GM12878 (cell line): ENCODE results near the gene MYO18B. TPM values are rescaled to one million over a fixed set of nuclear protein-coding genes. Genes with fewer than 3 reads are reported as not detected.

Experiments used
- BACH1 ChIP-seq: fragments of 450-650 bp; IDR thresholded peaks from 2 replicates; pipeline ENCODE4 v1.6.1; 2017; ENCODE audit warnings: mild to moderate bottlenecking, borderline replicate concordance
- CBX5 ChIP-seq: sonication (generic); IDR thresholded peaks from 2 replicates; pipeline ENCODE4 v1.6.1; 2016; ENCODE audit warnings: low read depth, moderate library complexity, mild to moderate bottlenecking, inconsistent platforms
- CHD2 ChIP-seq: IDR thresholded peaks from 2 replicates; pipeline ENCODE4 v1.6.1; 2011; ENCODE audit warnings: low read depth, low read length, improper control_type of control experiment, borderline replicate concordance
- CHD4 ChIP-seq: fragments of 200-600 bp; sonication (generic); IDR thresholded peaks from 2 replicates; pipeline ENCODE4 v1.6.1; 2016; ENCODE audit warnings: mild to moderate bottlenecking
- EED ChIP-seq: sonication (generic); IDR thresholded peaks from 2 replicates; pipeline ENCODE4 v1.6.1; 2016; ENCODE audit warnings: antibody characterized with exemption, low read depth
- IRF5 ChIP-seq: fragments of 450-650 bp; IDR thresholded peaks from 2 replicates; pipeline ENCODE4 v1.6.1; 2017; ENCODE audit warnings: borderline replicate concordance
- KLF5 ChIP-seq: fragments of 450-650 bp; IDR thresholded peaks from 2 replicates; pipeline ENCODE4 v1.6.1; 2014; ENCODE audit warnings: mild to moderate bottlenecking; ENCODE audit not compliant: partially characterized antibody
- NR2C2 ChIP-seq: IDR thresholded peaks from 2 replicates; pipeline ENCODE4 v1.6.1; 2011; ENCODE audit warnings: borderline replicate concordance, low read depth; ENCODE audit not compliant: control insufficient read depth, insufficient read length
- PRDM15 ChIP-seq: fragments of 450-650 bp; formaldehyde crosslinking; IDR thresholded peaks from 2 replicates; pipeline ENCODE4 v1.4.0; 2020; ENCODE audit warnings: mild to moderate bottlenecking, moderate library complexity
- RFX5 ChIP-seq: IDR thresholded peaks from 2 replicates; pipeline ENCODE4 v1.6.1; 2011; ENCODE audit warnings: low read depth, low read length, improper control_type of control experiment
- RUNX3 ChIP-seq: IDR thresholded peaks from 2 replicates; pipeline ENCODE4 v1.6.1; 2012; ENCODE audit warnings: low read length, inconsistent platforms
- SMAD5 ChIP-seq: IDR thresholded peaks from 2 replicates; pipeline ENCODE4 v1.6.1; 2016; ENCODE audit warnings: antibody characterized with exemption, low read depth
- STAT1 ChIP-seq: fragments of 450-650 bp; conservative IDR thresholded peaks from 2 replicates; pipeline ENCODE4 v1.6.1; 2014; ENCODE audit warnings: antibody characterized with exemption, mild to moderate bottlenecking
- TCF3 ChIP-seq: IDR thresholded peaks from 2 replicates; pipeline ENCODE4 v1.6.1; 2012; ENCODE audit warnings: low read depth, mild to moderate bottlenecking, low read length, borderline replicate concordance; ENCODE audit not compliant: insufficient read depth
- USF1 ChIP-seq: IDR thresholded peaks from 2 replicates; pipeline ENCODE4 v1.6.1; 2011; ENCODE audit warnings: borderline replicate concordance, low read depth, mild to moderate bottlenecking, moderate library complexity, mixed read lengths, low read length; ENCODE audit not compliant: insufficient read depth; ENCODE audit errors: extremely low read length
- USF2 ChIP-seq: IDR thresholded peaks from 2 replicates; pipeline ENCODE4 v1.6.1; 2011; ENCODE audit warnings: low read depth, low read length, improper control_type of control experiment, borderline replicate concordance
- ZNF217 ChIP-seq: fragments of 450-650 bp; IDR thresholded peaks from 2 replicates; pipeline ENCODE4 v1.6.1; 2017; ENCODE audit warnings: antibody characterized with exemption, mild to moderate bottlenecking
- ZNF274 ChIP-seq: IDR thresholded peaks from one replicate; pipeline ENCODE4 v1.8.0; 2011; ENCODE audit not compliant: insufficient read length, insufficient read depth
- ZNF592 ChIP-seq: fragments of 450-650 bp; IDR thresholded peaks from 2 replicates; pipeline ENCODE4 v1.6.1; 2017; ENCODE audit warnings: mild to moderate bottlenecking, moderate library complexity
- polyA plus RNA-seq, 11 experiments: library from polyadenylated mRNA; depleted of rRNA in 4 of 11; unstranded in 6 of 11; stranded (reverse) in 5 of 11; fragments of >200 nt; fragmentation: Nextera tagmentation in 4 of 11; fragmentation: Illumina TruSeq in 1 of 11; extraction: Ambion mirVana in 4 of 11; extraction: Trizol in 1 of 11; gene quantifications; 1 replicate in 1 of 11; 2 replicates in 10 of 11; pipeline versions ENCODE4 v1.2.1 to v1.2.3, GENCODE V29; 2011 to 2016; ENCODE audit warnings: inconsistent platforms in 2 of 11, missing spikeins in 2 of 11, low read depth in 1 of 11
- total RNA-seq, 4 experiments: library from RNA; depleted of rRNA in 3 of 4; stranded (reverse); fragments of >200 nt in 3 of 4; fragmentation: Illumina TruSeq in 1 of 4; extraction: Trizol in 1 of 4; gene quantifications; 2 replicates each; pipeline versions ENCODE4 v1.2.1 to v1.2.3, GENCODE V29; 2013 to 2021

The MYO18B gene
- total and polyA plus RNA-seq, 10 of the 15 experiments (the other 5 are each of a cell fraction or from before 2014, with no cell fraction given) = 0.05 to 2.1 (median 0.51) TPM; not detected in 1

- TF ChIP-seq ZNF592 (no peak), CHD2 (no peak), BACH1 (no peak), PRDM15 (CRISPR knock-in tag) (no peak), RUNX3 (peak; percentile 33; the same call in 1 of the 2 replicates), TCF3 (no peak), USF2 (no peak), USF1 (no peak), EED (no peak), KLF5 (no peak), RFX5 (no peak), SMAD5 (no peak), CHD4 (no peak), ZNF274 (no peak), STAT1 (no peak), CBX5 (no peak), IRF5 (no peak), ZNF217 (no peak), NR2C2 (no peak)
These were observed 97.8 kb downstream of the MYO18B start (continued) for GRCh38 chr22:25839755-25840154.
